Transverse colon (tissue), 4 donors: Measurements from ENCODE around the gene TOX2. TPM values are rescaled to one million over a fixed set of nuclear protein-coding genes. Genes with fewer than 3 reads are reported as not detected.

Experiments used
- DNase-seq: peaks from one replicate; pipeline ENCODE4 v3.0.0-alpha.2; 2019
- H3K27ac ChIP-seq, 4 donors: fragments of 200-600 bp; sonication (generic); 2 replicates each; pipeline ENCODE4 v1.5.1; 2016 to 2018; ENCODE audit warnings: inconsistent platforms in 4 of 4
- H3K27me3 ChIP-seq: fragments of 200-600 bp; sonication (generic); 2 replicates; pipeline ENCODE4 v1.5.1; 2017; ENCODE audit warnings: inconsistent platforms
- H3K36me3 ChIP-seq, 4 donors: fragments of 200-600 bp; sonication (generic); 2 replicates each; pipeline ENCODE4 v1.5.1; 2017 to 2019; ENCODE audit warnings: inconsistent platforms in 4 of 4
- H3K4me1 ChIP-seq, 4 donors: fragments of 200-600 bp; sonication (generic); 2 replicates each; pipeline ENCODE4 v1.5.1; 2017 to 2020; ENCODE audit warnings: inconsistent platforms in 4 of 4
- H3K4me3 ChIP-seq, 4 donors: fragments of 200-600 bp; sonication (generic); 1 replicate in 1 of 4; 2 replicates in 3 of 4; pipeline versions ENCODE4 v1.5.1 to v1.6.1; 2017 to 2019; ENCODE audit warnings: inconsistent platforms in 4 of 4
- H3K9me3 ChIP-seq, 2 donors: fragments of 200-600 bp; sonication (generic); 2 replicates each; pipeline ENCODE4 v1.5.1; 2017 to 2019; ENCODE audit warnings: inconsistent platforms in 2 of 2
- CTCF ChIP-seq, 5 experiments: fragments of 200-600 bp in 3 of 5; fragments of 450-650 bp in 2 of 5; sonication (generic) in 3 of 5; IDR thresholded peaks; 1 replicate in 2 of 5; 2 replicates in 3 of 5; pipeline ENCODE4 v1.5.1; 2016 to 2017; ENCODE audit warnings: antibody characterized with exemption in 5 of 5, inconsistent platforms in 3 of 5, mild to moderate bottlenecking in 2 of 5, moderate library complexity in 1 of 5
- EP300 ChIP-seq: sonication (generic); formaldehyde crosslinking; IDR thresholded peaks from one replicate; pipeline ENCODE4 v1.6.1; 2017; ENCODE audit warnings: antibody characterized with exemption, low read depth
- POLR2A ChIP-seq: fragments of 450-650 bp; IDR thresholded peaks from one replicate; pipeline ENCODE4 v1.6.1; 2016; ENCODE audit warnings: antibody characterized with exemption, mild to moderate bottlenecking, moderate library complexity
- POLR2AphosphoS5 ChIP-seq, 3 donors: sonication (generic); formaldehyde crosslinking; IDR thresholded peaks; one replicate each; pipeline ENCODE4 v1.6.1; 2016; ENCODE audit warnings: antibody characterized with exemption in 3 of 3
- WGBS, 2 donors: methylation state at CpG; one replicate each; pipeline ENCODE4 v1.1.5; 2018; ENCODE audit warnings: low coverage in 1 of 2; 5-methylcytosine and 5-hydroxymethylcytosine counted together
- in situ Hi-C, 4 donors: fragments of 200-750 bp; cut with MboI; loops; one replicate each; pipeline versions ENCODE4 v1.15.0 to v1.15.1; 2017; ENCODE audit warnings: low sequenced_read_pairs in 3 of 4, low pct_ligation_motif_present in 1 of 4, low pct_unique_long_range_greater_than_20kb in 1 of 4
- intact Hi-C: fragments of 100-400 bp; cut with DNase I; formaldehyde crosslinking; loops from one replicate; pipeline ENCODE4 v1.15.1; 2023; ENCODE audit warnings: low total_unique reads
- total RNA-seq, 4 donors: library from RNA; depleted of rRNA; stranded (reverse); fragments of >200 nt; gene quantifications; one replicate each; pipeline ENCODE4 v1.1.0, GENCODE V29; 2016

The TOX2 gene
- total RNA-seq, 4 donors from 2014 or later, result 1.5 to 15.7 (median 6.8) TPM

GRCh38 chr20:44021900-44022299, 107.2 kb downstream of the TOX2 start:
- 96% methylated on average over 10 of the region's 10 CpGs; no CpG with 5 or more reads in 1 of the 2 donors for WGBS, 2 donors
- Histone ChIP-seq H3K4me1 (peaks cover 15 to 42% (median 30%) of the 10 kb centered on the region in 4 donors), H3K9me3 (no peaks in the 10 kb centered on the region), H3K4me3 (no peak overlapping the region), H3K36me3 (no peaks in the 10 kb centered on the region), H3K27me3 (no peaks in the 10 kb centered on the region), H3K27ac (no peak overlapping the region)
- TF ChIP-seq POLR2A (no peak), POLR2AphosphoS5 (IDR thresholded peaks at IDR 0.05) (no peak), EP300 (no peak), CTCF (IDR thresholded peaks at IDR 0.05) (no peak)
- in situ Hi-C loops, result no loop called here
- intact Hi-C loops, result no loop called here
- DNase-seq, result no peak

- Histone ChIP-seq H3K36me3 (no peaks in the 10 kb centered on the region), H3K4me3 (no peak overlapping the region), H3K27ac (no peak overlapping the region), H3K27me3 (no peaks in the 10 kb centered on the region), H3K9me3 (no peaks in the 10 kb centered on the region), H3K4me1 (peaks cover 15 to 37% (median 27%) of the 10 kb centered on the region in 4 donors)
- DNase-seq, result no peak
- intact Hi-C loops (no loop called here), in situ Hi-C loops (no loop called here)
- WGBS, 2 donors, result 90% methylated on average over 2 of the region's 2 CpGs; no CpG with 5 or more reads in 1 of the 2 donors
- TF ChIP-seq POLR2AphosphoS5 (IDR thresholded peaks at IDR 0.05) (no peak), CTCF (IDR thresholded peaks at IDR 0.05) (no peak), EP300 (no peak), POLR2A (no peak)
These were observed 107.8 kb downstream of the TOX2 start for GRCh38 chr20:44022464-44022863.

GRCh38 chr20:44023515-44024371, 109.1 kb downstream of the TOX2 start:
- Histone ChIP-seq H3K9me3 (no peaks in the 10 kb centered on the region), H3K27ac (peak overlapping the region in 1 of 4 donors; percentile 12), H3K27me3 (no peaks in the 10 kb centered on the region), H3K4me1 (peaks cover 9 to 24% (median 15%) of the 10 kb centered on the region in 4 donors), H3K36me3 (no peaks in the 10 kb centered on the region), H3K4me3 (no peak overlapping the region)
- TF ChIP-seq EP300 (no peak), POLR2AphosphoS5 (IDR thresholded peaks at IDR 0.05) (no peak), CTCF (IDR thresholded peaks at IDR 0.05) (no peak), POLR2A (no peak)
- WGBS, 2 donors, result 45 to 54% methylated on average over 4 to 10 of the region's 10 CpGs
- in situ Hi-C loops (no loop called here), intact Hi-C loops (no loop called here)
- DNase-seq, result peak; percentile 37

- WGBS, 2 donors, result 75 to 79% methylated on average over 3 to 7 of the region's 7 CpGs
- Histone ChIP-seq H3K4me3 (no peak overlapping the region), H3K36me3 (no peaks in the 10 kb centered on the region), H3K27ac (no peak overlapping the region), H3K27me3 (no peaks in the 10 kb centered on the region), H3K9me3 (no peaks in the 10 kb centered on the region), H3K4me1 (peaks cover 0 to 11% (median 3%) of the 10 kb centered on the region in 4 donors)
- intact Hi-C loops, result no loop called here
- TF ChIP-seq POLR2A (no peak), EP300 (no peak), CTCF (IDR thresholded peaks at IDR 0.05) (no peak), POLR2AphosphoS5 (IDR thresholded peaks at IDR 0.05) (no peak)
- in situ Hi-C loops, result no loop called here
- DNase-seq, result no peak
These were observed 110.3 kb downstream of the TOX2 start for GRCh38 chr20:44024820-44025580.
